A549 (cell line): ENCODE measurements around the gene MOB1A. TPM values are rescaled to one million over a fixed set of nuclear protein-coding genes. Genes with fewer than 3 reads are reported as not detected.

Experiments
- ATAC-seq, 2 experiments: fragments of 200-7000 bp in 1 of 2; fragments of >200 bp in 1 of 2; cut with Nextera tagmentation in 1 of 2; cut with Tn5 transposase in 1 of 2; 3 replicates each; pipeline versions ENCODE4 v1.8.0 to v1.9.1; 2018 to 2020; ENCODE audit warnings: mild to moderate bottlenecking in 1 of 2, moderate library complexity in 1 of 2
- CTCF ChIA-PET: fragments of 300-600 bp; sonication (Branson Sonifier 250); formaldehyde crosslinking; extraction: SDS; loops from one replicate; lab custom pipeline; 2021; ENCODE audit warnings: antibody characterized with exemption, inconsistent platforms; lab: Yijun Ruan, JAX
- POLR2A ChIA-PET: fragments of 350-600 bp; formaldehyde crosslinking; extraction: SDS; loops from one replicate; lab custom pipeline; 2021; ENCODE audit warnings: antibody characterized with exemption, inconsistent platforms; lab: Yijun Ruan, JAX
- DNase-seq, 2 experiments: peaks; one replicate each; pipeline versions ENCODE4 v3.0.0 to v3.0.0-alpha.2; 2011 to 2016; ENCODE audit warnings: low read depth in 1 of 2, low spot score in 1 of 2
- FAIRE-seq: peaks from 2 replicates; lab custom pipeline; 2011; peaks lifted over from hg19 to GRCh38; lab: Jason Lieb, UNC
- H3K27ac ChIP-seq, 2 experiments: fragments of >200 bp; sonication (Bioruptor Twin); formaldehyde crosslinking; 3 replicates each; pipeline ENCODE4 v1.5.1; 2016 to 2017
- H3K4me1 ChIP-seq: fragments of >200 bp; sonication (Bioruptor Twin); formaldehyde crosslinking; 3 replicates; pipeline ENCODE4 v1.6.1; 2016
- H3K4me2 ChIP-seq: fragments of >200 bp; sonication (Bioruptor Twin); formaldehyde crosslinking; 3 replicates; pipeline ENCODE4 v1.6.1; 2016
- H3K4me3 ChIP-seq: fragments of >200 bp; sonication (Bioruptor Twin); formaldehyde crosslinking; 3 replicates; pipeline ENCODE4 v1.5.1; 2016
- H3K9me3 ChIP-seq: fragments of >200 bp; sonication (Bioruptor Twin); formaldehyde crosslinking; 3 replicates; pipeline ENCODE4 v1.6.1; 2016
- CEBPB ChIP-seq, 2 experiments: fragments of >200 bp in 1 of 2; sonication (Bioruptor Twin) in 1 of 2; formaldehyde crosslinking in 1 of 2; IDR thresholded peaks; 2 replicates each; pipeline ENCODE4 v1.6.1; 2012 to 2016
- EHMT2 ChIP-seq: fragments of 200-600 bp; sonication (generic); IDR thresholded peaks from 2 replicates; pipeline ENCODE4 v1.6.1; 2016; ENCODE audit warnings: antibody characterized with exemption, low read depth, mild to moderate bottlenecking, moderate library complexity
- KDM5A ChIP-seq: fragments of 200-600 bp; sonication (generic); IDR thresholded peaks from 2 replicates; pipeline ENCODE4 v1.6.1; 2016; ENCODE audit warnings: antibody characterized with exemption, mild to moderate bottlenecking
- MAFK ChIP-seq: fragments of 450-650 bp; IDR thresholded peaks from 2 replicates; pipeline ENCODE4 v1.6.1; 2014; ENCODE audit not compliant: partially characterized antibody
- RFX5 ChIP-seq: fragments of 450-650 bp; IDR thresholded peaks from 2 replicates; pipeline ENCODE4 v1.7.1; 2014; ENCODE audit warnings: antibody characterized with exemption, mild to moderate bottlenecking, moderate library complexity
- RNF2 ChIP-seq: fragments of 200-600 bp; sonication (generic); IDR thresholded peaks from 2 replicates; pipeline ENCODE4 v1.6.1; 2016; ENCODE audit warnings: low read depth, mild to moderate bottlenecking, antibody characterized with exemption, moderate library complexity, borderline replicate concordance
- TP53 ChIP-seq: fragments of 250-450 bp; sonication (Bioruptor Pico); IDR thresholded peaks from 2 replicates; pipeline ENCODE4 v1.5.0; 2021; ENCODE audit warnings: mild to moderate bottlenecking, moderate library complexity
- ZNF302 ChIP-seq: fragments of 250-450 bp; sonication (Bioruptor Pico); IDR thresholded peaks from 2 replicates; pipeline ENCODE4 v1.9.0; 2021; ENCODE audit warnings: inconsistent platforms, mild to moderate bottlenecking, moderate library complexity
- WGBS: methylation state at CpG from one replicate; pipeline ENCODE4 v1.1.6; 2017; ENCODE audit errors: missing lambda C conversion rate; 5-methylcytosine and 5-hydroxymethylcytosine counted together
- polyA plus RNA-seq, 4 experiments: library from polyadenylated mRNA; depleted of rRNA in 3 of 4; stranded (reverse); fragments of >200 nt; fragmentation: RNase III in 1 of 4; extraction: RNeasy Plus Mini Kit Qiagen cat#74134 plus additional on column Dnase treatment in 1 of 4; gene quantifications; 2 replicates in 3 of 4; 3 replicates in 1 of 4; pipeline ENCODE4 v1.2.3, GENCODE V29; 2011 to 2017
- TF ChIP-seq, protein P1 (sequence below): IDR thresholded peaks from 2 replicates; pipeline ENCODE4 v1.6.1; 2012
- TF ChIP-seq, protein P2 (sequence below): fragments of >200 bp; sonication (Bioruptor Twin); formaldehyde crosslinking; IDR thresholded peaks from 3 replicates; pipeline ENCODE4 v1.6.1; 2016
- TF ChIP-seq, protein P3 (sequence below): fragments of 200-600 bp; sonication (generic); IDR thresholded peaks from 2 replicates; pipeline ENCODE4 v1.6.1; 2016; ENCODE audit warnings: antibody characterized with exemption, mild to moderate bottlenecking, moderate library complexity
- TF ChIP-seq, protein P4 (sequence below): IDR thresholded peaks from 2 replicates; pipeline ENCODE4 v1.6.1; 2012; ENCODE audit warnings: low read depth, borderline replicate concordance
- TF ChIP-seq, protein P5 (sequence below): fragments of 450-650 bp; IDR thresholded peaks from 2 replicates; pipeline ENCODE4 v1.6.1; 2014; ENCODE audit warnings: antibody characterized with exemption
- TF ChIP-seq, protein P6 (sequence below): fragments of >200 bp; sonication (Bioruptor Twin); formaldehyde crosslinking; IDR thresholded peaks from 3 replicates; pipeline ENCODE4 v1.5.1; 2016

MOB1A gene
- polyA plus RNA-seq, 2 of the 4 experiments (the other 2 are of a cell fraction): 72.6 to 108 TPM

DNA sequence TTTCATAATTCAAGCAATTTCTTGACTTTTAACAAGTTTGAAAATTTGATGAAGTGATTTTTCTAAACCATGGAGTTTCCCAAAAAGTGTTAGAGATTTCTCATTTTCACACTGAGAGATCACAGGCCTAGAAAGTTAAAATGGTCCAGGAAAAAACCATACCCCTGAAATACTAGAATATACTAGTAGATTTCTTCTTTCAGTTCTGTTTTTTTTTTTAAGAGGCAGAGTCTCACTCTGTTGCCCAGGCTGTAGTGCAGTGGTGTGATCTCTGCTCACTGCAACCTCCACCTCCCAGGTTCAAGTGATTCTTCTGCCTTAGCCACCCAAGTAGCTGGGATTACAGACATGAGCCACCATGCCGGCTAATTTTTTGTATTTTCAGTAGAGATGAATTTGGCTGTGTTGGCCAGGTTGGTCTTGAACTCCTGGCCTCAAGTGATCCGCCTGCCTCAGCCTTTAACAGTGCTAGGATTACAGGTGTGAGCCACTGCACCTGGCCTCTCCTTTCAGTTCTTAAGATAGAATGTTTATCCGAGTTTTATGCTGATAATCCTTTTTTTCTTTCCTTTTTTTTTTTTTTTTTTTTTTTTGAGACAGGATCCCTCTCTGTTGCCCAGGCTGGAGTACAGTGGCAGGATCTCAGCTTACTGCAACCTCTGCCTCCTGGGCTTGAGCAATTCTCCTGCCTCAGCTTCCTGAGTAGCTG, 34.2 kb upstream of the MOB1A start:
- TF ChIP-seq KDM5A: no peak
- no peak for TF ChIP-seq MAFK
- TF ChIP-seq, protein P1, sequence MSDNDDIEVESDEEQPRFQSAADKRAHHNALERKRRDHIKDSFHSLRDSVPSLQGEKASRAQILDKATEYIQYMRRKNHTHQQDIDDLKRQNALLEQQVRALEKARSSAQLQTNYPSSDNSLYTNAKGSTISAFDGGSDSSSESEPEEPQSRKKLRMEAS: no peak
- TF ChIP-seq, protein P2, sequence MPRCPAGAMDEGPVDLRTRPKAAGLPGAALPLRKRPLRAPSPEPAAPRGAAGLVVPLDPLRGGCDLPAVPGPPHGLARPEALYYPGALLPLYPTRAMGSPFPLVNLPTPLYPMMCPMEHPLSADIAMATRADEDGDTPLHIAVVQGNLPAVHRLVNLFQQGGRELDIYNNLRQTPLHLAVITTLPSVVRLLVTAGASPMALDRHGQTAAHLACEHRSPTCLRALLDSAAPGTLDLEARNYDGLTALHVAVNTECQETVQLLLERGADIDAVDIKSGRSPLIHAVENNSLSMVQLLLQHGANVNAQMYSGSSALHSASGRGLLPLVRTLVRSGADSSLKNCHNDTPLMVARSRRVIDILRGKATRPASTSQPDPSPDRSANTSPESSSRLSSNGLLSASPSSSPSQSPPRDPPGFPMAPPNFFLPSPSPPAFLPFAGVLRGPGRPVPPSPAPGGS: no peak
- no peak for TF ChIP-seq TP53
- TF ChIP-seq, all 56 proteins: peak for 0
- H3K9me3 ChIP-seq: no peaks in the 10 kb centered on the region
- 84% methylated on average over 3 of the region's 3 CpGs for WGBS
- H3K4me2 ChIP-seq: no peak overlapping the region
- FAIRE-seq: no peak
- ATAC-seq: no peak
- H3K4me3 ChIP-seq: no peak overlapping the region
- H3K27ac ChIP-seq: no peak overlapping the region
- no peaks in the 10 kb centered on the region for H3K4me1 ChIP-seq
- DNase-seq: no peak
- CTCF ChIA-PET: interaction anchor here (0.7 kb wide), 1 partner anchor 48 kb away, joined by 3 read pairs; no protein-coding TSS in a partner anchor
- POLR2A ChIA-PET: no interaction called here

DNA sequence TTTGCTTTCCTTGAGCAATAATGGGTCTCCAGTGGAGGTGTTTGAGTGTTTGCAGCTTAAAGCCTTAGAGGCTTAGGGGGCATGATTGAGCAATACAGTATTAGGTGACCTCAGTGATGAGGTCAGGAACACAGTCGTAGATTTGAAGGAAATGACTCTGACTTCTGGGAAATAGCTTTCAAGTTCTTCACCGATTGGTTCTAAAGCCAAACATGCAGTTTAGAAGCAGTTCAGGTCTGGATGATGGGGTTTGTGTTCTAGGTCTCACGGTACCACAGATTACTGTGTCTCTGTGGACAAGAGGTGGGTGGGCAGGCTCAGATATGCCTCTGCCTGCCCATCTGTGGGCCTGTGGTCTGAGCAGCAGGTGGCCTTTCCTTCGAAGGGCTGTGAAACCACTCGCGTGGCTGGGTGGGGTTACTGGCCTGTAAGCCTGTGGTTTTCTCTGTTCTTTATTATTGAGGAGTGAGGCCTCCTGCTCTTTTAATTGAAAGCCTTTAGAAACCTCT, 27.6 kb upstream of the MOB1A start:
- DNase-seq (no peak), FAIRE-seq (no peak), ATAC-seq (peak; percentile 15 to 37; a peak in 3 of 6 replicates)
- no peaks in the 10 kb centered on the region for H3K9me3 ChIP-seq
- POLR2A ChIA-PET: interaction anchor here (1.2 to 1.6 kb wide), 4 partner anchors 8 to 28 kb away, joined by 4 to 6 read pairs (median 4); partner anchors contain the start of gene MOB1A
- CTCF ChIA-PET: interaction anchor here (1.3 kb wide), 1 partner anchor 28 kb away, joined by 4 read pairs; the partner anchor contains the start of gene MOB1A
- 70% methylated on average over 6 of the region's 6 CpGs for WGBS
- TF ChIP-seq EHMT2 (no peak), CEBPB (IDR thresholded peaks at IDR 0.05) (peak; percentile 59 to 81; a peak in 2 of 4 replicates), ZNF302 (no peak), RNF2 (no peak), RFX5 (no peak)
- TF ChIP-seq, protein P3, sequence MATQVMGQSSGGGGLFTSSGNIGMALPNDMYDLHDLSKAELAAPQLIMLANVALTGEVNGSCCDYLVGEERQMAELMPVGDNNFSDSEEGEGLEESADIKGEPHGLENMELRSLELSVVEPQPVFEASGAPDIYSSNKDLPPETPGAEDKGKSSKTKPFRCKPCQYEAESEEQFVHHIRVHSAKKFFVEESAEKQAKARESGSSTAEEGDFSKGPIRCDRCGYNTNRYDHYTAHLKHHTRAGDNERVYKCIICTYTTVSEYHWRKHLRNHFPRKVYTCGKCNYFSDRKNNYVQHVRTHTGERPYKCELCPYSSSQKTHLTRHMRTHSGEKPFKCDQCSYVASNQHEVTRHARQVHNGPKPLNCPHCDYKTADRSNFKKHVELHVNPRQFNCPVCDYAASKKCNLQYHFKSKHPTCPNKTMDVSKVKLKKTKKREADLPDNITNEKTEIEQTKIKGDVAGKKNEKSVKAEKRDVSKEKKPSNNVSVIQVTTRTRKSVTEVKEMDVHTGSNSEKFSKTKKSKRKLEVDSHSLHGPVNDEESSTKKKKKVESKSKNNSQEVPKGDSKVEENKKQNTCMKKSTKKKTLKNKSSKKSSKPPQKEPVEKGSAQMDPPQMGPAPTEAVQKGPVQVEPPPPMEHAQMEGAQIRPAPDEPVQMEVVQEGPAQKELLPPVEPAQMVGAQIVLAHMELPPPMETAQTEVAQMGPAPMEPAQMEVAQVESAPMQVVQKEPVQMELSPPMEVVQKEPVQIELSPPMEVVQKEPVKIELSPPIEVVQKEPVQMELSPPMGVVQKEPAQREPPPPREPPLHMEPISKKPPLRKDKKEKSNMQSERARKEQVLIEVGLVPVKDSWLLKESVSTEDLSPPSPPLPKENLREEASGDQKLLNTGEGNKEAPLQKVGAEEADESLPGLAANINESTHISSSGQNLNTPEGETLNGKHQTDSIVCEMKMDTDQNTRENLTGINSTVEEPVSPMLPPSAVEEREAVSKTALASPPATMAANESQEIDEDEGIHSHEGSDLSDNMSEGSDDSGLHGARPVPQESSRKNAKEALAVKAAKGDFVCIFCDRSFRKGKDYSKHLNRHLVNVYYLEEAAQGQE: no peak
- TF ChIP-seq, protein P4, sequence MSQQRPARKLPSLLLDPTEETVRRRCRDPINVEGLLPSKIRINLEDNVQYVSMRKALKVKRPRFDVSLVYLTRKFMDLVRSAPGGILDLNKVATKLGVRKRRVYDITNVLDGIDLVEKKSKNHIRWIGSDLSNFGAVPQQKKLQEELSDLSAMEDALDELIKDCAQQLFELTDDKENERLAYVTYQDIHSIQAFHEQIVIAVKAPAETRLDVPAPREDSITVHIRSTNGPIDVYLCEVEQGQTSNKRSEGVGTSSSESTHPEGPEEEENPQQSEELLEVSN: no peak
- TF ChIP-seq, protein P5, sequence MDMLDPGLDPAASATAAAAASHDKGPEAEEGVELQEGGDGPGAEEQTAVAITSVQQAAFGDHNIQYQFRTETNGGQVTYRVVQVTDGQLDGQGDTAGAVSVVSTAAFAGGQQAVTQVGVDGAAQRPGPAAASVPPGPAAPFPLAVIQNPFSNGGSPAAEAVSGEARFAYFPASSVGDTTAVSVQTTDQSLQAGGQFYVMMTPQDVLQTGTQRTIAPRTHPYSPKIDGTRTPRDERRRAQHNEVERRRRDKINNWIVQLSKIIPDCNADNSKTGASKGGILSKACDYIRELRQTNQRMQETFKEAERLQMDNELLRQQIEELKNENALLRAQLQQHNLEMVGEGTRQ: no peak
- TF ChIP-seq, protein P6, sequence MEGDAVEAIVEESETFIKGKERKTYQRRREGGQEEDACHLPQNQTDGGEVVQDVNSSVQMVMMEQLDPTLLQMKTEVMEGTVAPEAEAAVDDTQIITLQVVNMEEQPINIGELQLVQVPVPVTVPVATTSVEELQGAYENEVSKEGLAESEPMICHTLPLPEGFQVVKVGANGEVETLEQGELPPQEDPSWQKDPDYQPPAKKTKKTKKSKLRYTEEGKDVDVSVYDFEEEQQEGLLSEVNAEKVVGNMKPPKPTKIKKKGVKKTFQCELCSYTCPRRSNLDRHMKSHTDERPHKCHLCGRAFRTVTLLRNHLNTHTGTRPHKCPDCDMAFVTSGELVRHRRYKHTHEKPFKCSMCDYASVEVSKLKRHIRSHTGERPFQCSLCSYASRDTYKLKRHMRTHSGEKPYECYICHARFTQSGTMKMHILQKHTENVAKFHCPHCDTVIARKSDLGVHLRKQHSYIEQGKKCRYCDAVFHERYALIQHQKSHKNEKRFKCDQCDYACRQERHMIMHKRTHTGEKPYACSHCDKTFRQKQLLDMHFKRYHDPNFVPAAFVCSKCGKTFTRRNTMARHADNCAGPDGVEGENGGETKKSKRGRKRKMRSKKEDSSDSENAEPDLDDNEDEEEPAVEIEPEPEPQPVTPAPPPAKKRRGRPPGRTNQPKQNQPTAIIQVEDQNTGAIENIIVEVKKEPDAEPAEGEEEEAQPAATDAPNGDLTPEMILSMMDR: no peak
- H3K4me1 ChIP-seq: peaks cover 51% of the 10 kb centered on the region
- no peak overlapping the region for H3K27ac ChIP-seq
- H3K4me3 ChIP-seq: no peak overlapping the region
- peak overlapping the region; percentile 30 for H3K4me2 ChIP-seq
